ENCODE measurements around the gene CACNA2D4. TPM values are rescaled to one million over a fixed set of nuclear protein-coding genes. Genes with fewer than 3 reads are reported as not detected.

CACNA2D4 gene
- total and polyA plus RNA-seq, 7 donors, result 2.8 to 5.8 (median 3.6) TPM

- no peak for DNase-seq
- H3K27ac ChIP-seq, result no peak overlapping the region
- no peak for TF ChIP-seq CTCF (IDR thresholded peaks at IDR 0.05)
- TF ChIP-seq POLR2AphosphoS5 (IDR thresholded peaks at IDR 0.05), result no peak
- TF ChIP-seq POLR2A (IDR thresholded peaks at IDR 0.05), result no peak
- no peak for TF ChIP-seq EP300 (IDR thresholded peaks at IDR 0.05)
- no peaks in the 10 kb centered on the region for H3K27me3 ChIP-seq
- 62 to 65% methylated on average over 3 of the region's 3 CpGs for WGBS, 2 donors
- intact Hi-C loops (cut with DNase I), result no loop called here
- H3K4me1 ChIP-seq, result no peaks in the 10 kb centered on the region
- H3K4me3 ChIP-seq, result no peak overlapping the region
- no peaks in the 10 kb centered on the region for H3K9me3 ChIP-seq
- H3K36me3 ChIP-seq, result no peaks in the 10 kb centered on the region
These were observed 36.5 kb downstream of the CACNA2D4 start for GRCh38 chr12:1881936-1882335.

GRCh38 chr12:1881301-1881700 is 37.2 kb downstream of the CACNA2D4 start:
- H3K4me3 ChIP-seq, result no peak overlapping the region
- H3K4me1 ChIP-seq, result no peaks in the 10 kb centered on the region
- WGBS, 2 donors, result 82 to 93% methylated on average over 8 of the region's 8 CpGs
- H3K27me3 ChIP-seq, result no peaks in the 10 kb centered on the region
- H3K36me3 ChIP-seq, result no peaks in the 10 kb centered on the region
- intact Hi-C loops (cut with DNase I), result no loop called here
- no peaks in the 10 kb centered on the region for H3K9me3 ChIP-seq
- DNase-seq, result no peak
- H3K27ac ChIP-seq, result no peak overlapping the region
- TF ChIP-seq POLR2AphosphoS5 (IDR thresholded peaks at IDR 0.05), result no peak

- Histone ChIP-seq H3K9me3 (no peaks in the 10 kb centered on the region), H3K4me3 (no peak overlapping the region), H3K27me3 (no peaks in the 10 kb centered on the region), H3K4me1 (no peaks in the 10 kb centered on the region), H3K27ac (no peak overlapping the region), H3K36me3 (no peaks in the 10 kb centered on the region)
- WGBS, 2 donors, result 91 to 94% methylated on average over 7 of the region's 7 CpGs
- intact Hi-C loops (cut with DNase I), result no loop called here
- DNase-seq, result no peak
- TF ChIP-seq CTCF (IDR thresholded peaks at IDR 0.05) (no peak), EP300 (IDR thresholded peaks at IDR 0.05) (no peak), POLR2A (IDR thresholded peaks at IDR 0.05) (no peak), POLR2AphosphoS5 (IDR thresholded peaks at IDR 0.05) (no peak)
These were observed 37.6 kb downstream of the CACNA2D4 start for GRCh38 chr12:1880876-1881275.

- 87 to 91% methylated on average over 18 of the region's 18 CpGs for WGBS, 2 donors
- no peaks in the 10 kb centered on the region for H3K36me3 ChIP-seq
- no peak overlapping the region for H3K4me3 ChIP-seq
- no peaks in the 10 kb centered on the region for H3K9me3 ChIP-seq
- no peak overlapping the region for H3K27ac ChIP-seq
- no peak for TF ChIP-seq POLR2AphosphoS5 (IDR thresholded peaks at IDR 0.05)
- no peak for TF ChIP-seq CTCF (IDR thresholded peaks at IDR 0.05)
- TF ChIP-seq POLR2A (IDR thresholded peaks at IDR 0.05), result no peak
- TF ChIP-seq EP300 (IDR thresholded peaks at IDR 0.05), result no peak
- intact Hi-C loops (cut with DNase I), result no loop called here
- no peaks in the 10 kb centered on the region for H3K4me1 ChIP-seq
- DNase-seq, result no peak
- H3K27me3 ChIP-seq, result no peaks in the 10 kb centered on the region
These were observed 38.2 kb downstream of the CACNA2D4 start for GRCh38 chr12:1880153-1880845.

GRCh38 chr12:1879633-1880032 is 38.8 kb downstream of the CACNA2D4 start:
- 94 to 95% methylated on average over 10 of the region's 10 CpGs for WGBS, 2 donors
- Histone ChIP-seq H3K9me3 (no peaks in the 10 kb centered on the region), H3K27me3 (no peaks in the 10 kb centered on the region), H3K4me3 (no peak overlapping the region), H3K27ac (no peak overlapping the region), H3K36me3 (no peaks in the 10 kb centered on the region), H3K4me1 (no peaks in the 10 kb centered on the region)
- no peak for DNase-seq
- no peak for TF ChIP-seq POLR2AphosphoS5 (IDR thresholded peaks at IDR 0.05)
- intact Hi-C loops (cut with DNase I), result no loop called here

- Histone ChIP-seq H3K27me3 (no peaks in the 10 kb centered on the region), H3K9me3 (no peaks in the 10 kb centered on the region), H3K4me1 (no peaks in the 10 kb centered on the region), H3K36me3 (no peaks in the 10 kb centered on the region), H3K4me3 (no peak overlapping the region), H3K27ac (no peak overlapping the region)
- intact Hi-C loops (cut with DNase I), result no loop called here
- no peak for TF ChIP-seq EP300 (IDR thresholded peaks at IDR 0.05)
- no peak for TF ChIP-seq POLR2A (IDR thresholded peaks at IDR 0.05)
- TF ChIP-seq POLR2AphosphoS5 (IDR thresholded peaks at IDR 0.05), result no peak
- TF ChIP-seq CTCF (IDR thresholded peaks at IDR 0.05), result no peak
- DNase-seq, result no peak
- 75 to 77% methylated on average over 5 of the region's 5 CpGs for WGBS, 2 donors
These were observed 39.8 kb downstream of the CACNA2D4 start for GRCh38 chr12:1878695-1879094.

Measured in sigmoid colon (tissue), 7 donors.